Heart left ventricle (tissue), 16 donors: Measurements from ENCODE around the gene SPAG6. TPM values are rescaled to one million over a fixed set of nuclear protein-coding genes. Genes with fewer than 3 reads are reported as not detected.

Experiments
- ATAC-seq, 4 donors: fragments of 200-7000 bp; cut with Tn5 transposase; one replicate each; pipeline ENCODE4 v1.9.1; 2020 to 2022; ENCODE audit warnings: moderate library complexity in 4 of 4, mild to moderate bottlenecking in 3 of 4, moderate number of reproducible peaks in 1 of 4
- DNase-seq, 5 donors: peaks; one replicate each; pipeline ENCODE4 v3.0.0-alpha.2; 2020
- H3K27ac ChIP-seq, 12 donors: fragments of 200-600 bp; sonication (generic) in 4 of 12; one replicate each; pipeline versions ENCODE4 v1.5.0 to v1.8.0; 2016 to 2022; ENCODE audit warnings: mild to moderate bottlenecking in 2 of 12
- H3K27me3 ChIP-seq, 9 donors: fragments of 200-600 bp; sonication (generic) in 2 of 9; one replicate each; pipeline versions ENCODE4 v1.5.1 to v1.8.0; 2016 to 2022; ENCODE audit warnings: mild to moderate bottlenecking in 3 of 9
- H3K36me3 ChIP-seq, 9 donors: fragments of 200-600 bp; sonication (generic) in 2 of 9; one replicate each; pipeline versions ENCODE4 v1.5.0 to v1.8.0; 2018 to 2022; ENCODE audit warnings: mild to moderate bottlenecking in 2 of 9
- H3K4me1 ChIP-seq, 12 donors: fragments of 200-600 bp; sonication (generic) in 4 of 12; one replicate each; pipeline versions ENCODE4 v1.5.0 to v1.8.0; 2016 to 2022; ENCODE audit warnings: mild to moderate bottlenecking in 3 of 12
- H3K4me3 ChIP-seq, 12 donors: fragments of 200-600 bp; sonication (generic) in 4 of 12; one replicate each; pipeline versions ENCODE4 v1.5.0 to v1.8.0; 2017 to 2022; ENCODE audit warnings: mild to moderate bottlenecking in 9 of 12, moderate library complexity in 4 of 12
- H3K9me3 ChIP-seq, 12 donors: fragments of 200-600 bp; sonication (generic) in 4 of 12; one replicate each; pipeline versions ENCODE4 v1.5.0 to v1.8.0; 2016 to 2022; ENCODE audit warnings: mild to moderate bottlenecking in 1 of 12
- CTCF ChIP-seq, 12 donors: fragments of 200-600 bp; sonication (generic) in 4 of 12; IDR thresholded peaks; one replicate each; pipeline versions ENCODE4 v1.5.0 to v1.8.0; 2018 to 2022; ENCODE audit warnings: antibody characterized with exemption in 12 of 12, mild to moderate bottlenecking in 5 of 12
- POLR2A ChIP-seq, 2 donors: fragments of 450-650 bp; IDR thresholded peaks; one replicate each; pipeline ENCODE4 v1.6.1; 2017; ENCODE audit warnings: antibody characterized with exemption in 2 of 2, mild to moderate bottlenecking in 2 of 2, moderate library complexity in 2 of 2
- WGBS, 4 donors: extraction: QIAGEN DNeasy Blood & Tissue Kit in 2 of 4; methylation state at CpG; one replicate each; pipeline versions ENCODE4 v1.1.5 to v1.1.7; 2013 to 2018; 5-methylcytosine and 5-hydroxymethylcytosine counted together
- intact Hi-C, 10 donors: fragments of 100-400 bp; cut with DNase I; formaldehyde crosslinking; loops; one replicate each; pipeline versions ENCODE4 v1.11.1 to v1.14.2; 2022
- polyA plus RNA-seq, 2 donors: library from polyadenylated mRNA; stranded (reverse); fragments of 200-250 nt; gene quantifications; one replicate each; pipeline ENCODE4 v1.2.3, GENCODE V29; 2013
- total RNA-seq, 9 donors: library from RNA; depleted of rRNA in 2 of 9; stranded (reverse); fragments of >200 nt in 2 of 9; fragmentation: NEBNext Ultra II Directional in 3 of 9; extraction: Animal tissue kit (Norgen Biotek cat#: 25700) in 3 of 9; gene quantifications; one replicate each; pipeline versions ENCODE4 v1.1.0 to v1.2.4, GENCODE V29; 2016 to 2023
- donor health status: ischemic (EF 13 %, LVEDD 7.1; RV severe dilation, severe dysfunction).
- donor health status: healthy with polysubstance abuse.
- donor health status: DM: no; HTN: yes; CAD: no.
- donor health status: DM: no; HTN: no; CAD: no.
- donor health status: ischemic (EF 25% LVEDD 6.9; RV normal size, moderate dysfunction).
- donor health status: ischemic (EF 25% LVEDD 5.7; RV mildly dilated, moderate dysfunction).
- donor health status: healthy.
- donor health status: DM: yes; HTN: yes; CAD: no.
- donor health status: ischemic (EF 35%, LVEDD 5.7; RV mildly dilated, moderate dysfunction).
- donor health status: nonischemic (EF 11% LVEDD 7.7; RV severe dilation, severe dysfunction).
- donor health status: DM: yes; HTN: yes; CAD: no.
- donor health status: PGD.
- donor health status: ischemic (EF 29% LVEDD 5.4; RV normal size, mild dysfunction).
- donor health status: nonischemic (EF 23%, LVEDD 6.1; RV moderate dilation, normal function).

The SPAG6 gene
- total and polyA plus RNA-seq, 11 donors: 0.42 TPM; not detected in 10

GRCh38 chr10:22338931-22339330 lies 6.4 kb upstream of the SPAG6 start:
- peaks cover 56 to 91% (median 83%) of the 10 kb centered on the region in 9 donors for H3K27me3 ChIP-seq
- no peak overlapping the region for H3K27ac ChIP-seq
- DNase-seq (no peak), ATAC-seq (no peak)
- intact Hi-C loops: no loop called here
- no peaks in the 10 kb centered on the region for H3K36me3 ChIP-seq
- TF ChIP-seq POLR2A (IDR thresholded peaks at IDR 0.05) (no peak), CTCF (IDR thresholded peaks at IDR 0.05) (no peak)
- peaks cover 10 to 48% (median 30%) of the 10 kb centered on the region in 12 donors for H3K4me1 ChIP-seq
- H3K4me3 ChIP-seq: no peak overlapping the region
- peaks cover 0 to 5% (median 0%) of the 10 kb centered on the region in 12 donors for H3K9me3 ChIP-seq

GRCh38 chr10:22339761-22340328 lies 5.5 kb upstream of the SPAG6 start:
- DNase-seq (no peak), ATAC-seq (no peak)
- Histone ChIP-seq H3K4me1 (peaks cover 10 to 40% (median 24%) of the 10 kb centered on the region in 12 donors), H3K4me3 (peak overlapping the region; percentile 62 to 94 (median 81)), H3K27ac (peak overlapping the region in 9 of 12 donors; percentile 91 to 97 (median 94)), H3K27me3 (peaks cover 65 to 91% (median 83%) of the 10 kb centered on the region in 9 donors), H3K36me3 (no peaks in the 10 kb centered on the region), H3K9me3 (no peaks in the 10 kb centered on the region)
- 1 to 2% (median 1%) methylated on average over 13 of the region's 13 CpGs for WGBS, 4 donors
- TF ChIP-seq CTCF (IDR thresholded peaks at IDR 0.05): no peak
- no peak for TF ChIP-seq POLR2A (IDR thresholded peaks at IDR 0.05)
- intact Hi-C loops: loop anchor here (1.0 to 10.0 kb wide), 9 partner anchors 17 to 375 kb away; partner anchors contain the start of genes PIP4K2A (in 2 of the 10), BMI1 (in 1 of the 10) and DNAJC1 (in 1 of the 10)

- Histone ChIP-seq H3K36me3 (no peaks in the 10 kb centered on the region), H3K27me3 (peaks cover 66 to 91% (median 84%) of the 10 kb centered on the region in 9 donors), H3K27ac (peak overlapping the region; percentile 81 to 97 (median 92)), H3K4me1 (peaks cover 8 to 37% (median 18%) of the 10 kb centered on the region in 12 donors), H3K9me3 (no peaks in the 10 kb centered on the region), H3K4me3 (peak overlapping the region; percentile 62 to 94 (median 81))
- 0 to 1% (median 1%) methylated on average over 42 to 98 of the region's 98 CpGs for WGBS, 4 donors
- ATAC-seq (peak; percentile 68 to 87 (median 86)), DNase-seq (peak; percentile 69 to 84 (median 72))
- TF ChIP-seq POLR2A (IDR thresholded peaks at IDR 0.05) (peak in 1 of 2 donors; percentile 57), CTCF (IDR thresholded peaks at IDR 0.05) (no peak)
- intact Hi-C loops: loop anchor here (1.0 to 10.0 kb wide), 9 partner anchors 18 to 374 kb away; partner anchors contain the start of genes PIP4K2A (in 2 of the 10), BMI1 (in 1 of the 10) and DNAJC1 (in 1 of the 10)
These were observed 4.7 kb upstream of the SPAG6 start for GRCh38 chr10:22340329-22341189.
